Gastrocnemius medialis (tissue), 4 donors: ENCODE results near the gene NOP14. TPM values are rescaled to one million over a fixed set of nuclear protein-coding genes. Genes with fewer than 3 reads are reported as not detected.

ENCODE experiments used
- ATAC-seq, 2 donors: fragments of 150-250 bp; one replicate each; pipeline ENCODE4 v1.9.1; 2016
- DNase-seq, 2 donors: peaks; one replicate each; pipeline ENCODE4 v3.0.0-alpha.2; 2019
- H3K27ac ChIP-seq, 4 donors: fragments of 200-600 bp; sonication (generic); 1 replicate in 1 of 4; 2 replicates in 3 of 4; pipeline ENCODE4 v1.5.1; 2016 to 2018; ENCODE audit warnings: mild to moderate bottlenecking in 2 of 4, moderate library complexity in 1 of 4
- H3K27me3 ChIP-seq, 3 donors: fragments of 200-600 bp; sonication (generic) in 2 of 3; 1 replicate in 1 of 3; 2 replicates in 2 of 3; pipeline versions ENCODE4 v1.5.1 to v1.6.0; 2016 to 2019; ENCODE audit warnings: mild to moderate bottlenecking in 1 of 3, moderate library complexity in 1 of 3
- H3K36me3 ChIP-seq, 2 donors: fragments of 200-600 bp; sonication (generic) in 1 of 2; one replicate each; pipeline ENCODE4 v1.5.1; 2017 to 2018
- H3K4me1 ChIP-seq, 2 donors: fragments of 200-600 bp; sonication (generic) in 1 of 2; one replicate each; pipeline ENCODE4 v1.5.1; 2016 to 2017; ENCODE audit warnings: mild to moderate bottlenecking in 2 of 2
- H3K4me3 ChIP-seq, 4 donors: fragments of 200-600 bp; sonication (generic) in 3 of 4; 1 replicate in 1 of 4; 2 replicates in 3 of 4; pipeline ENCODE4 v1.5.1; 2016 to 2019; ENCODE audit warnings: mild to moderate bottlenecking in 2 of 4
- H3K9me3 ChIP-seq, 3 donors: fragments of 200-600 bp; sonication (generic) in 2 of 3; 1 replicate in 1 of 3; 2 replicates in 2 of 3; pipeline ENCODE4 v1.5.1; 2016 to 2019
- POLR2A ChIP-seq, 2 donors: fragments of 450-650 bp; IDR thresholded peaks; one replicate each; pipeline ENCODE4 v1.6.1; 2017; ENCODE audit warnings: antibody characterized with exemption in 2 of 2, mild to moderate bottlenecking in 2 of 2, moderate library complexity in 2 of 2
- in situ Hi-C, 4 donors: fragments of 200-750 bp; cut with MboI; loops; one replicate each; pipeline versions ENCODE4 v1.15.0 to v1.8.0; 2017; ENCODE audit warnings: low sequenced_read_pairs in 4 of 4
- intact Hi-C: fragments of 100-400 bp; cut with DNase I; formaldehyde crosslinking; loops from one replicate; pipeline ENCODE4 v1.15.1; 2023; ENCODE audit warnings: low total_unique reads
- total RNA-seq, 4 donors: library from RNA; depleted of rRNA; stranded (reverse); fragments of >200 nt; gene quantifications; one replicate each; pipeline versions ENCODE4 v1.1.0 to v1.2.3, GENCODE V29; 2016
- TF ChIP-seq, protein P1 (sequence below), 5 experiments: fragments of 450-650 bp in 3 of 5; fragments of 200-600 bp in 2 of 5; sonication (generic) in 2 of 5; IDR thresholded peaks in 4 of 5; conservative IDR thresholded peaks in 1 of 5; 1 replicate in 4 of 5; 2 replicates in 1 of 5; pipeline ENCODE4 v1.5.1; 2016 to 2019; ENCODE audit warnings: antibody characterized with exemption in 5 of 5, mild to moderate bottlenecking in 3 of 5, moderate library complexity in 3 of 5

NOP14 gene
- total RNA-seq, 4 donors from 2014 or later: 16.6 to 46.2 (median 36.2) TPM

GRCh38 chr4:2937986-2938385, 25.2 kb downstream of the NOP14 start:
- intact Hi-C loops (no loop called here), in situ Hi-C loops (loop anchor here in 1 of 4 donors (25.0 kb wide), 1 partner anchor 176 kb away; the partner anchor contains the start of gene TNIP2)
- ATAC-seq: no peak
- DNase-seq: no peak
- Histone ChIP-seq H3K4me3 (no peak overlapping the region), H3K27ac (peak overlapping the region in 1 of 4 donors; percentile 98), H3K36me3 (peaks cover 0 to 48% of the 10 kb centered on the region in 2 donors), H3K27me3 (no peaks in the 10 kb centered on the region), H3K4me1 (peaks cover 23 to 25% of the 10 kb centered on the region in 2 donors), H3K9me3 (no peaks in the 10 kb centered on the region)
- TF ChIP-seq, protein P1, sequence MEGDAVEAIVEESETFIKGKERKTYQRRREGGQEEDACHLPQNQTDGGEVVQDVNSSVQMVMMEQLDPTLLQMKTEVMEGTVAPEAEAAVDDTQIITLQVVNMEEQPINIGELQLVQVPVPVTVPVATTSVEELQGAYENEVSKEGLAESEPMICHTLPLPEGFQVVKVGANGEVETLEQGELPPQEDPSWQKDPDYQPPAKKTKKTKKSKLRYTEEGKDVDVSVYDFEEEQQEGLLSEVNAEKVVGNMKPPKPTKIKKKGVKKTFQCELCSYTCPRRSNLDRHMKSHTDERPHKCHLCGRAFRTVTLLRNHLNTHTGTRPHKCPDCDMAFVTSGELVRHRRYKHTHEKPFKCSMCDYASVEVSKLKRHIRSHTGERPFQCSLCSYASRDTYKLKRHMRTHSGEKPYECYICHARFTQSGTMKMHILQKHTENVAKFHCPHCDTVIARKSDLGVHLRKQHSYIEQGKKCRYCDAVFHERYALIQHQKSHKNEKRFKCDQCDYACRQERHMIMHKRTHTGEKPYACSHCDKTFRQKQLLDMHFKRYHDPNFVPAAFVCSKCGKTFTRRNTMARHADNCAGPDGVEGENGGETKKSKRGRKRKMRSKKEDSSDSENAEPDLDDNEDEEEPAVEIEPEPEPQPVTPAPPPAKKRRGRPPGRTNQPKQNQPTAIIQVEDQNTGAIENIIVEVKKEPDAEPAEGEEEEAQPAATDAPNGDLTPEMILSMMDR (IDR thresholded peaks at IDR 0.05 in 4 of 5, conservative IDR thresholded peaks at IDR 0.05 in 1 of 5): no peak
- no peak for TF ChIP-seq POLR2A (IDR thresholded peaks at IDR 0.05)

GRCh38 chr4:2937146-2937857, 25.9 kb downstream of the NOP14 start:
- peaks cover 0 to 41% of the 10 kb centered on the region in 2 donors for H3K36me3 ChIP-seq
- peak overlapping the region; percentile 86 to 98 (median 94) for H3K27ac ChIP-seq
- TF ChIP-seq, protein P1 (IDR thresholded peaks at IDR 0.05 in 4 of 5, conservative IDR thresholded peaks at IDR 0.05 in 1 of 5): no peak
- no peak for TF ChIP-seq POLR2A (IDR thresholded peaks at IDR 0.05)
- H3K4me3 ChIP-seq: no peak overlapping the region
- in situ Hi-C loops: loop anchor here in 1 of 4 donors (25.0 kb wide), 1 partner anchor 175 kb away; the partner anchor contains the start of gene TNIP2
- peaks cover 23 to 29% of the 10 kb centered on the region in 2 donors for H3K4me1 ChIP-seq
- DNase-seq (peak in 1 of 2 donors; percentile 25), ATAC-seq (no peak)
- H3K27me3 ChIP-seq: no peaks in the 10 kb centered on the region
- no peaks in the 10 kb centered on the region for H3K9me3 ChIP-seq
- intact Hi-C loops: no loop called here

GRCh38 chr4:2936773-2937145, 26.4 kb downstream of the NOP14 start:
- peak in 1 of 2 donors; percentile 81 for DNase-seq
- H3K36me3 ChIP-seq: peaks cover 0 to 37% of the 10 kb centered on the region in 2 donors
- no peak overlapping the region for H3K4me3 ChIP-seq
- intact Hi-C loops: no loop called here
- peak; percentile 10 to 54 for ATAC-seq
- in situ Hi-C loops: loop anchor here in 1 of 4 donors (25.0 kb wide), 1 partner anchor 174 kb away; the partner anchor contains the start of gene TNIP2
- H3K27ac ChIP-seq: peak overlapping the region; percentile 86 to 98 (median 94)
- no peaks in the 10 kb centered on the region for H3K9me3 ChIP-seq
- TF ChIP-seq POLR2A (IDR thresholded peaks at IDR 0.05): no peak
- TF ChIP-seq, protein P1 (IDR thresholded peaks at IDR 0.05 in 4 of 5, conservative IDR thresholded peaks at IDR 0.05 in 1 of 5): no peak
- peaks cover 23 to 29% of the 10 kb centered on the region in 2 donors for H3K4me1 ChIP-seq
- no peaks in the 10 kb centered on the region for H3K27me3 ChIP-seq

- ATAC-seq: peak in 1 of 2 donors; percentile 15
- intact Hi-C loops: loop anchor here (2.0 kb wide), 3 partner anchors 93 to 179 kb away; partner anchors contain the start of genes ADD1 and TNIP2
These were observed 27.2 kb downstream of the NOP14 start for GRCh38 chr4:2935762-2936743.

More at GRCh38 chr4:2935762-2936743, 27.2 kb downstream of the NOP14 start:
- Histone ChIP-seq H3K27ac (peak overlapping the region; percentile 86 to 98 (median 94)), H3K27me3 (no peaks in the 10 kb centered on the region), H3K9me3 (no peaks in the 10 kb centered on the region), H3K4me1 (peaks cover 24 to 29% of the 10 kb centered on the region in 2 donors), H3K36me3 (peaks cover 0 to 30% of the 10 kb centered on the region in 2 donors), H3K4me3 (peak overlapping the region; percentile 75 to 98 (median 94))
- in situ Hi-C loops: loop anchor here in 1 of 4 donors (25.0 kb wide), 1 partner anchor 174 kb away; the partner anchor contains the start of gene TNIP2
- peak in 1 of 2 donors; percentile 50 for DNase-seq
- TF ChIP-seq, protein P1 (IDR thresholded peaks at IDR 0.05 in 4 of 5, conservative IDR thresholded peaks at IDR 0.05 in 1 of 5): no peak
- no peak for TF ChIP-seq POLR2A (IDR thresholded peaks at IDR 0.05)
